Ammon's horn (tissue), 1 donor: ENCODE results near the gene ATG9B.

ENCODE experiments used
- DNase-seq: peaks from one replicate; pipeline ENCODE4 v3.0.0-alpha.2; 2016; ENCODE audit warnings: low spot score

The ATG9B gene

GRCh38 chr7:151000897-151001495, 23.3 kb downstream of the ATG9B start:
- no peak for DNase-seq

- no peak for DNase-seq
Measured at GRCh38 chr7:150999497-151000230, 24.6 kb downstream of the ATG9B start.

GRCh38 chr7:150999001-150999400, 25.3 kb downstream of the ATG9B start:
- DNase-seq, result no peak

DNA sequence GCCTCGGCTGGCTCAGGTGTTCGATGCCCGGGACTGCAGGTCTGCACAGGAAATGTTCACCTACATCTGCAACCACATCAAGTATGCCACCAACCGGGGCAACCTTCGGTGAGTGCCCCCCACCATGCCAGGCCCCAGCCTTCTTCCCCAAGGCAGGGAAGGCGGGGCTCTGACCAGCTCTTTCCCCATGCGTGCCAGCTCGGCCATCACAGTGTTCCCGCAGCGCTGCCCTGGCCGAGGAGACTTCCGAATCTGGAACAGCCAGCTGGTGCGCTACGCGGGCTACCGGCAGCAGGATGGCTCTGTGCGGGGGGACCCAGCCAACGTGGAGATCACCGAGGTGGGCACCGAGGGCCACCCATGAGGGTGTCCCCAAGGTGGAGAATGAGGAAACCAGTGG, 26.0 kb downstream of the ATG9B start:
- DNase-seq, result no peak

DNA sequence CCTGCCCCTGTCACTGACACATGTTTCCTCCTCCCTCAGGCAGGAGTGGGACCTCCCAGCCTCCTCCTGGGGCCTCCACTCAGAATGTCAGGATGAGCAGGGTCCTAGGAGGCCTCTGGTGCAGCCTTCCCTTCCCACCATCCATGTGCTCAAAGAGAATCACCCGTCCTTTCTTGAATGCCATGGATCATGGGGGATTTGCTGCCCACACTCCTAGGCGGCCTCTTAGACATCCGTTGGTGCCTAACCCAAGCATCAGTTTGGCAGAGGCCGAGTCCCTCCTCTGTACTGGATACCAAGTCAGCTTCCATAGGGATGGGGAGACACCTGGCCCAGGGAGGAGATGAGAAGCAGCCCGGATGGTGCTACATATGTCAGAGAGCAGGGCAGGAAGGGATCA, 26.5 kb downstream of the ATG9B start:
- DNase-seq, result no peak

DNA sequence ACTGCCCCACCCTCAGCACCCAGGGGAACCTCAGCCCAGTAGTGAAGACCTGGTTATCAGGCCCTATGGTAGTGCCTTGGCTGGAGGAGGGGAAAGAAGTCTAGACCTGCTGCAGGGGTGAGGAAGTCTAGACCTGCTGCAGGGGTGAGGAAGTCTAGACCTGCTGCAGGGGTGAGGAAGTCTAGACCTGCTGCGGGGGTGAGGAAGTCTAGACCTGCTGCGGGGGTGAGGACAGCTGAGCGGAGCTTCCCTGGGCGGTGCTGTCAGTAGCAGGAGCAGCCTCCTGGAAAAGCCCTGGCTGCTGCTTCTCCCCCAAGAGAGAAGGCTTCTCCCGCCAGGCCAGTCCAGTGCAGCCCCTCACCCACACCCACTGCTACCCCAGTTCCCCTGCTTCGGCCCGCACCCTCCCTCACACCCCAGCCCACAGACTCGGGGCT, 27.2 kb downstream of the ATG9B start:
- DNase-seq, result no peak

DNA sequence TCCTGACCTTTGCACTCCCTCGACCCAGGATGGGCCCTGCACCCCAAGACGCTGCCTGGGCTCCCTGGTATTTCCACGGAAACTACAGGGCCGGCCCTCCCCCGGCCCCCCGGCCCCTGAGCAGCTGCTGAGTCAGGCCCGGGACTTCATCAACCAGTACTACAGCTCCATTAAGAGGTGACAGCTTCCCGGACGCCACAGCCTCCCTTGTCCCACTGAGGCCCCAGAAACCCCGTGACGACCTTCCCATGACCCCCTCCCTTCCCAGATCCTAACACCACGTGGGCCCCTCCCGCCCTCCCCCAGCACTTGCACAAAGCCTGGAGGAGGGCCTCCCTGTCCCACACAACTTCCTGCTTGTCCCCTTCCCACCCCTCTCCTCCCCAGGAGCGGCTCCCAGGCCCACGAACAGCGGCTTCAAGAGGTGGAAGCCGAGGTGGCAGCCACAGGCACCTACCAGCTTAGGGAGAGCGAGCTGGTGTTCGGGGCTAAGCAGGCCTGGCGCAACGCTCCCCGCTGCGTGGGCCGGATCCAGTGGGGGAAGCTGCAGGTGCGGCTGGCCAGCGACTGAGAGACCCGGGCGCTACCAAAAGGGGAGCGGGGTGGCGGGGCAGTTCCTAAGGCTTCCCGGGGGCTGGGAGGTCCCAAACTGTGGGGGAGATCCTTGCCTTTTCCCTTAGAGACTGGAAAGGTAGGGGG, 27.8 kb downstream of the ATG9B start:
- no peak for DNase-seq

DNA sequence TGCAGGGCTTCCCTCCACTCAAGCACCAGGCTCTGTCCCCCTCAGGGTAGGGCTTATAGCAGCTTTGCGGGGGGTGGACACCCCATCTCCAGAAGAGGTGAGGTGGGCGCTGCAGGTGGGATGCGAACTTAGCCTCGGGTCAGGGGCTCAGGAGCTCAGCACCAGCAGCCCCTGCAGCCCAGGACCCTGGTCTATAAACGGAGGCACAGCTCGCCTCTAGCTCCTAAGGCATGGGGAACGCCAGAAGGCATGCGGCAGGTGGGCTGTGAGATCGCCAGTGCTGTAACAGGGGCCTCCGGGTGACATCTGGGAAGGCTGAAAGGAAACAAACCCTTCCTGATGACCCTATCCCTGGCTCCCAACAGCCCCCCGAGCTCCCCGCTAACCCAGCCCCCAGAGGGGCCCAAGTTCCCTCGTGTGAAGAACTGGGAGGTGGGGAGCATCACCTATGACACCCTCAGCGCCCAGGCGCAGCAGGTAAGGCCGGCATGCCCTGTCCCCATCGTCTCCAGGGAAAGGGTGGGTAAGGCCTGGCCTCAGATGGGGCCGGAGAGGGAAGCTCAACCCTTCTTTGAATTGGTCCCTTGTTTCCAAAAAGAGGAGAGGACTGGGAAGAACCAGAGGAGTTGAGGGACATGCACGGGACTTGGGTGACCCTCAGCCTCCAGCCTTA, 29.3 kb downstream of the ATG9B start:
- no peak for DNase-seq

DNA sequence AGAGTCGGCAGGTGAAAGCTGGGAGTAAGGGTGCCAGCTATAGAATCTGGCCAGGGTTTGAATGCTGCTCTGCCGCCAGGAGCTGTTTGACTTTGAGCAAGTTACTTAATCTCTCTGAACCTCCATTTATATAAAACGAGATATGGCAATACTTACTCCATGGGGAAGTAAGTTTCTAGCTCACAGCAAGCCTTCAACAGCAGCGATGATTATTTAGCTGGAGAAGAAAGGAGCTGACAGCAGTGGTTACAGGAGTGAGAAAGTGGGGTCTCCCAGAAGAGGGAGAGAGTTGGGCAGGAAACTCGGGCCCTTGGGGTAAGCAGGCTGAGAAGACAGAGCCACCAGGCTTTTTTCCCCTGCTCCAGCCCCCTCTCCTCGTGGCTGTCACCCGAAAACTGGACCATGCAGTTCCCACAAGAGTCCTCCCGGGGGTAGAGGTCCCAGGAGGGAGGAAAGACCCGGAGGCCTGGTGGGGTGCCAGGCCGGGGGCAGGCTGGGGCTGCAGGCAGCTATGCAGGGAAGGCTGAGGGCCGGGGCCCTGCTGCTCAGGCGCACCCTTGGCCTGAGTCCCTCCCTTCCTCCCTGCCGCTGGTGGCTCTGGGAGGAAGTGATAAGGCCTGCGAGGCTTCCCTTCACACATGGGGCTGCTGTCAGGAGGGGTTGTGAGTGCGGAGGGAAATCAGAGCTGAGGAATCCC, 30.0 kb downstream of the ATG9B start:
- DNase-seq, result no peak

DNA sequence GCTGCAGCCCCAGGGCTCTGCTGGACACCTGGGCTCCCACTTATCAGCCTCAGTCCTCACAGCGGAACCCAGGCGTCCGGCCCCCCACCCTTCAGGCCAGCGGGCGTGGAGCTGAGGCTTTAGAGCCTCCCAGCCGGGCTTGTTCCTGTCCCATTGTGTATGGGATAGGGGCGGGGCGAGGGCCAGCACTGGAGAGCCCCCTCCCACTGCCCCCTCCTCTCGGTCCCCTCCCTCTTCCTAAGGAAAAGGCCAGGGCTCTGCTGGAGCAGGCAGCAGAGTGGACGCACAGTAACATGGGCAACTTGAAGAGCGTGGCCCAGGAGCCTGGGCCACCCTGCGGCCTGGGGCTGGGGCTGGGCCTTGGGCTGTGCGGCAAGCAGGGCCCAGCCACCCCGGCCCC, 30.8 kb downstream of the ATG9B start:
- DNase-seq, result no peak

DNA sequence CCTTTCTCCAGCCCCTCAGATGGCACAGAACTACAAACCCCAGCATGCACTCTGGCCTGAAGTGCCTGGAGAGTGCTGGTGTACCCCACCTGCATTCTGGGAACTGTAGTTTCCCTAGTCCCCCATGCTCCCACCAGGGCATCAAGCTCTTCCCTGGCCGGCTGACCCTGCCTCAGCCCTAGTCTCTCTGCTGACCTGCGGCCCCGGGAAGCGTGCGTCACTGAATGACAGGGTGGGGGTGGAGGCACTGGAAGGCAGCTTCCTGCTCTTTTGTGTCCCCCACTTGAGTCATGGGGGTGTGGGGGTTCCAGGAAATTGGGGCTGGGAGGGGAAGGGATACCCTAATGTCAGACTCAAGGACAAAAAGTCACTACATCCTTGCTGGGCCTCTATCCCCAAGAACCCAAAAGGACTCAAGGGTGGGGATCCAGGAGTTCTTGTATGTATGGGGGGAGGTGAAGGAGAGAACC, 31.4 kb downstream of the ATG9B start:
- DNase-seq, result peak; percentile 46

GRCh38 chr7:150992051-150992640, 32.1 kb downstream of the ATG9B start:
- DNase-seq, result no peak

DNA sequence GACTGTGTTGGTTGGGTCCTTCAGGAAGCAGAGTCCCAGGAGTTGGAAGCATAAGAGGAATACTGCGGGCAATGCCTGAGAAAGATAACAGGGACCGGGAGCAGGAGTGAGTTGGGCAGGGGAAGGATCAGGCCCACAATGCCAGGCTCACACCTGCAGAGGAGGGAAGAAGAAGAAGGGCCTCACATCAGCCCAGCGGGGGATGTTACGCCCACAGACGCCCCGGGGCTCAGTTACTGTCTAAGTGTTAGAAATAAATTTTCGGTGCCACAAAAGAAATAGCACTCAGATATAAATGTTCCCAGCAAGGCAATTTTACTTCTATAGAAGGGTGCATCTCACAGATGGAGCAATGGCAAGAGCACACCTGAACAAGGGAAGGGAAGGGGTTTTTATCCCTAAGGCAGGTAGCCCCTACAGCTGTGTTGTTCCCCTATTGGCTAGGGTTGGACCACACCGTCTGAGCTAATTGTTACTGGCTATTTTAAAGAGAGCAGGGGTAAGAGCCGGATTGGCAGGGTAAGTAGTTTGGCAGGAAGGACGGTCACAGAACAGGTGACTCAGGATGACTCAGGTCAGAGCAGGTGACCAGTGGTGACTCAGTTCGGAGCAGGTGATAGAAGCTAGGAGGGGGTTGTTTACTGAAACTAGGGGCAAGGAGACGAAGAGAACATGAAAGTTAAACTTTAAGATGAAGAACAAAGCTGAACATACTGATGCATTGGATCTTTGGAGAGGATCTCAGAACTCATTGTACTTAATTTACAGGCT, 33.7 kb downstream of the ATG9B start, which contains the start of gene NOS3:
TSS of gene NOS3 (plus strand) at position 602 of the 771 bp plus-strand sequence. CDS start 2,787 bp downstream, outside the sequence.
- DNase-seq, result no peak

- no peak for DNase-seq
Measured at GRCh38 chr7:150989456-150989855, 34.8 kb downstream of the ATG9B start.

- peak; percentile 75 for DNase-seq
Measured at GRCh38 chr7:150988230-150989226, 35.8 kb downstream of the ATG9B start.

DNA sequence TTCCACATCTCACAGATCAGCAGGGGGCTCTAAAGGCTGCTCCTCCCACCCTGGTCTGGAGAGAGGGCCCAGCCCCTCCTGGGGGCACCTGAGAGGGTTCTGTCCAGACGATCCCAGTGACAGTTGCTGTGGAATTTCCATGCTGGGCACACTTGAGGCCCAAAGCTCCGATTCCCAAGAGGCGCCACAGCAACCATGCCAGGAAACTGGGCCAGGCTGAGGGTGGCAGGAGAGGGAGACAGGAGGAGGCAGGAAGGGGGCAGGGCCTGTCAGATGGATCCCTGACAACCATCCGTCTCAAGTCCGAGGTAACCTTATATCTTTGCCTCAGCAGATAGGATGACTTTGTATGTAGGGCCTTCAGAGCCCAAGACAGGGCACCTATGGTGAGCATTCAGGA, 37.7 kb downstream of the ATG9B start:
- no peak for DNase-seq

- peak; percentile 72 for DNase-seq
Measured at GRCh38 chr7:150986099-150986512, 38.2 kb downstream of the ATG9B start.

DNA sequence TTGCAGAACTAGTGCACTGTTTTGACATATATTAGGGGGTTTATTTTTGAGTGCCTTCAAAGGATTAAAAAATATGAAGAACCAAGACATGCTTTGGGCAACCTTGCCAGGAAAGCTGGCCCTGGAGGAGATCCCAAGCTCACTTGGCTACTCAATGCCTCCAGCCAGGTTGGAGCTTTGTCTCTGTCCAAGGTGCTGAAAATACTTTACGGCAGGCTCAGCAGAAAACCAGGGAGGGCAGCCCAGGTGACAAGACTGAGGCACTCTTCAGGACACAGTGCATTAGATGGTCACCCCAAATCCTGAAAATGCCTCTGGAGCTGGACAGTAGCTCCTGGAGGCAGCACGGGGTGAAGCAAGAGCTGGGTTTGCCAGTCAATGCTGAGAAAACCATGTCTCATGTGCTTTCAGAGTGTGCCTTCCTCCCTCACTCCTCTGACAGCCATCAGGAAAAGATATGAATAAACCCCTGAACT, 40.4 kb downstream of the ATG9B start:
- no peak for DNase-seq

- peak; percentile 97 for DNase-seq
Measured at GRCh38 chr7:150982351-150982750, 41.9 kb downstream of the ATG9B start.
